Esophagus squamous epithelium (tissue), 5 donors: ENCODE results near the gene APLN. TPM values are rescaled to one million over a fixed set of nuclear protein-coding genes. Genes with fewer than 3 reads are reported as not detected.

Source experiments
- DNase-seq: peaks from one replicate; lab custom pipeline; 2025; lab: John Stamatoyannopoulos, UW
- H3K27ac ChIP-seq, 4 donors: fragments of 200-600 bp; sonication (generic); one replicate each; pipeline ENCODE4 v1.5.1; 2016 to 2019; ENCODE audit warnings: mild to moderate bottlenecking in 1 of 4
- H3K27me3 ChIP-seq, 4 donors: fragments of 200-600 bp; sonication (generic); 1 replicate in 3 of 4; 2 replicates in 1 of 4; pipeline versions ENCODE4 v1.5.1 to v1.6.0; 2017 to 2021; ENCODE audit warnings: antibody characterized with exemption in 1 of 4
- H3K36me3 ChIP-seq, 3 donors: fragments of 200-600 bp; sonication (generic); one replicate each; pipeline ENCODE4 v1.5.1; 2016 to 2019
- H3K4me1 ChIP-seq, 3 donors: fragments of 200-600 bp; sonication (generic); one replicate each; pipeline ENCODE4 v1.5.1; 2017 to 2019
- H3K4me3 ChIP-seq, 4 donors: fragments of 200-600 bp; sonication (generic); 1 replicate in 3 of 4; 2 replicates in 1 of 4; pipeline ENCODE4 v1.5.1; 2016 to 2019; ENCODE audit warnings: mild to moderate bottlenecking in 2 of 4, moderate library complexity in 1 of 4
- H3K9me3 ChIP-seq, 3 donors: fragments of 200-600 bp; sonication (generic); one replicate each; pipeline ENCODE4 v1.5.1; 2016 to 2019
- CTCF ChIP-seq, 6 experiments: fragments of 450-650 bp in 4 of 6; fragments of 200-600 bp in 2 of 6; sonication (generic) in 2 of 6; IDR thresholded peaks; one replicate each; pipeline ENCODE4 v1.5.1; 2016 to 2019; ENCODE audit warnings: antibody characterized with exemption in 6 of 6, mild to moderate bottlenecking in 4 of 6, moderate library complexity in 4 of 6
- POLR2A ChIP-seq, 4 donors: fragments of 450-650 bp; IDR thresholded peaks; one replicate each; pipeline ENCODE4 v1.6.1; 2017; ENCODE audit warnings: antibody characterized with exemption in 4 of 4, mild to moderate bottlenecking in 4 of 4, moderate library complexity in 3 of 4
- WGBS, 2 donors: methylation state at CpG; one replicate each; pipeline ENCODE4 v1.1.5; 2018; 5-methylcytosine and 5-hydroxymethylcytosine counted together
- intact Hi-C: fragments of 100-400 bp; cut with DNase I; formaldehyde crosslinking; loops from one replicate; pipeline ENCODE4 v1.15.0; 2022
- total RNA-seq, 4 donors: library from RNA; depleted of rRNA; stranded (reverse); fragments of >200 nt; gene quantifications; one replicate each; pipeline ENCODE4 v1.1.0, GENCODE V29; 2016
- donor health status: DM: yes; HTN: yes; CAD: no.

Gene APLN
- total RNA-seq, 4 donors from 2014 or later, result 0.09 to 0.53 (median 0.44) TPM

DNA sequence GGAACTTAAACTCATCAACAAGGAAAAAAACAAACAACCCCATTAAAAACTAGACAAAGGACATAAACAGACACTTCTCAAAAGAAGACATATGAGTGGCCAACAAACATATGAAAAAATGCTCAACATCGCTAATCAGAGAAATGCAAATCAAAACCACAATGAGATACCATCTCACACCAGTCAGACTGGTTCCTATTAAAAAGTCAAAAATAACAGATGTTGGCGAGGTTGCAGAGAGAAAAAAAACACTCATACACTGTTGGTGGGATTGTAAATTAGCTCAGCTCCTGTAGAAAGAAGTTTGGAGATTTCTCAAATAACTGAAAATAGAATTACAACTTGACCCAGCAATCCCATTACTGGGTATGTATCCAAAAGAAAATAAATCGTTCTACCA, 28.7 kb downstream of the APLN start:
- TF ChIP-seq CTCF (IDR thresholded peaks at IDR 0.05), result no peak
- no peak for TF ChIP-seq POLR2A (IDR thresholded peaks at IDR 0.05)
- intact Hi-C loops, result no loop called here
- Histone ChIP-seq H3K9me3 (no peaks in the 10 kb centered on the region), H3K36me3 (no peaks in the 10 kb centered on the region), H3K4me1 (no peaks in the 10 kb centered on the region), H3K27ac (no peak overlapping the region), H3K4me3 (no peak overlapping the region), H3K27me3 (no peaks in the 10 kb centered on the region)
- 31 to 41% methylated on average over 3 of the region's 3 CpGs for WGBS, 2 donors
- no peak for DNase-seq

GRCh38 chrX:129622757-129623301, 31.9 kb downstream of the APLN start:
- no peak overlapping the region for H3K27ac ChIP-seq
- no peak for DNase-seq
- H3K4me3 ChIP-seq, result no peak overlapping the region
- WGBS, 2 donors, result 34 to 82% methylated on average over 2 to 3 of the region's 10 CpGs
- no peaks in the 10 kb centered on the region for H3K4me1 ChIP-seq
- no peaks in the 10 kb centered on the region for H3K36me3 ChIP-seq
- H3K9me3 ChIP-seq, result no peaks in the 10 kb centered on the region
- intact Hi-C loops, result no loop called here
- TF ChIP-seq CTCF (IDR thresholded peaks at IDR 0.05), result no peak
- TF ChIP-seq POLR2A (IDR thresholded peaks at IDR 0.05), result no peak
- H3K27me3 ChIP-seq, result no peaks in the 10 kb centered on the region

GRCh38 chrX:129618997-129619396, 35.8 kb downstream of the APLN start:
- no peaks in the 10 kb centered on the region for H3K4me1 ChIP-seq
- H3K27ac ChIP-seq, result no peak overlapping the region
- H3K9me3 ChIP-seq, result no peaks in the 10 kb centered on the region
- H3K4me3 ChIP-seq, result no peak overlapping the region
- no peak for TF ChIP-seq POLR2A (IDR thresholded peaks at IDR 0.05)
- TF ChIP-seq CTCF (IDR thresholded peaks at IDR 0.05), result no peak
- no peaks in the 10 kb centered on the region for H3K27me3 ChIP-seq
- WGBS, 2 donors, result 70% methylated on average over 4 of the region's 4 CpGs; no CpG with 5 or more reads in 1 of the 2 donors
- no peak for DNase-seq
- H3K36me3 ChIP-seq, result no peaks in the 10 kb centered on the region
- intact Hi-C loops, result no loop called here

- Histone ChIP-seq H3K36me3 (no peaks in the 10 kb centered on the region), H3K27ac (no peak overlapping the region), H3K4me3 (no peak overlapping the region), H3K27me3 (no peaks in the 10 kb centered on the region), H3K9me3 (no peaks in the 10 kb centered on the region), H3K4me1 (no peaks in the 10 kb centered on the region)
- intact Hi-C loops, result no loop called here
- TF ChIP-seq CTCF (IDR thresholded peaks at IDR 0.05) (no peak), POLR2A (IDR thresholded peaks at IDR 0.05) (no peak)
- no peak for DNase-seq
- WGBS, 2 donors, result 0 to 40% methylated on average over 1 of the region's 6 CpGs
Observed at GRCh38 chrX:129617420-129617819, 37.3 kb downstream of the APLN start.

DNA sequence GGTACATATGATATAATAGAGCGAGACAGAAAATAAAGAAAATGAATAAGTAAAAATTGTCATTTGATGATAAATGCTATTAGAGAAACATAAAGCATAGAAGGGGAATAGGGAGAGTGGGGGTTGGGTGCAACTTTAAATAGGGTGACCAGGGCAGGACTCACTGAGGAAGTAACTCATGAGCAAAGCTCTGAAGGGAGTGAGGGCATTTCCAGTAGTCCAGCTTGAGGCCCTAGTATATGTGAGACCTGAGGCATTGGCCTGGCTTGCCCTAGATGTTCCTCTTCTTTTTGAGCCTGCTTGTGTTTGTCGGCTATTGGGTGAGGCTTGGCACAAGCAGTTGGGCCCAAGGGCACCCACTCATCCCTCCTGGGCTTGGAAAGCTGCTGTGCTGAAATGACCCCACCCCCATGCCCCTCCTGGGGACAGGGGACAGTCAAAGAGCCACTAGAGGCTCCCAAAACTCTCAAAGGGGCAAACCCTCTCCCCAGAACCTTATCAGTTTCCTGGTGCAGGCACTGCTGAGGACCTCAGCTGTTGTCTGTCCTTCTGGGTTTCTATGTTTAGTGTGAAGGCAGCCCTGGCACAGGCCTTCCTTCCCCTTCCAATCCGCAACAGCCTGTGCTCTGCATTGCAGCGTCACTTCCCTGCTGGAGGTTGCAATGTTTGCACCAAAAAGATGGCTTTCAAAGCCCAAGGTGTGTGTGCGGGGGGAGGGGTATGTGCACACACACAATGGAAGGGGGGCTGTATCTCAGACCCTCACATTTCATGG, 40.1 kb downstream of the APLN start:
- Histone ChIP-seq H3K4me1 (no peaks in the 10 kb centered on the region), H3K27me3 (no peaks in the 10 kb centered on the region), H3K4me3 (no peak overlapping the region), H3K36me3 (no peaks in the 10 kb centered on the region), H3K27ac (no peak overlapping the region), H3K9me3 (no peaks in the 10 kb centered on the region)
- WGBS, 2 donors, result 83 to 86% methylated on average over 1 to 3 of the region's 5 CpGs
- DNase-seq, result no peak
- intact Hi-C loops, result no loop called here
- TF ChIP-seq POLR2A (IDR thresholded peaks at IDR 0.05) (no peak), CTCF (IDR thresholded peaks at IDR 0.05) (no peak)
